Brain microvascular endothelial cell (primary cell): Measurements from ENCODE around the gene MROH7.
"Not testable (repeated sequence)": the region's sequence is repeated elsewhere in the genome, so short reads cannot be mapped to it uniquely, and the experiment has no call there.

ENCODE experiments used
- DNase-seq: peaks from one replicate; pipeline ENCODE4 v3.0.0-alpha.2; 2020
- H3K27ac ChIP-seq: fragments of 250-450 bp; sonication (Bioruptor Pico); 2 replicates; pipeline ENCODE4 v1.5.1; 2020; ENCODE audit warnings: mild to moderate bottlenecking, moderate library complexity
- H3K27me3 ChIP-seq: fragments of 250-450 bp; sonication (Bioruptor Pico); replicated peaks from 2 replicates; pipeline ENCODE4 v1.5.1; 2020; ENCODE audit warnings: mild to moderate bottlenecking
- H3K36me3 ChIP-seq: fragments of 250-450 bp; sonication (Bioruptor Pico); replicated peaks from 2 replicates; pipeline ENCODE4 v1.5.1; 2020; ENCODE audit warnings: mild to moderate bottlenecking
- H3K4me3 ChIP-seq: 2 replicates; pipeline ENCODE4 v1.5.1; 2011; ENCODE audit warnings: low read depth, mild to moderate bottlenecking, control low read depth, low read length, moderate library complexity
- CTCF ChIP-seq: IDR thresholded peaks from 2 replicates; pipeline ENCODE4 v1.5.1; 2011; ENCODE audit warnings: low read depth, mild to moderate bottlenecking, moderate library complexity, low read length, control low read depth, inconsistent platforms; ENCODE audit errors: missing control alignments
- in situ Hi-C: cut with HindIII; loops from 2 replicates; pipeline ENCODE4 v1.10.0; 2017; ENCODE audit warnings: low sequenced_read_pairs, low pct_ligation_motif_present

Gene MROH7

GRCh38 chr1:54623216-54624007 is 18.2 kb upstream of the MROH7 start, which contains the start of gene FAM151A:
FAM151A (minus strand) TSS chr1:54623525; CDS start chr1:54623395, 130 bp downstream.
- no peak for TF ChIP-seq CTCF
- in situ Hi-C loops = no loop called here
- Histone ChIP-seq H3K27me3 (peaks cover 2% of the 10 kb centered on the region), H3K4me3 (no peak within 1 kb of the TSS), H3K27ac (no peak within 1 kb of the TSS), H3K36me3 (no peaks in the 10 kb centered on the region)
- no peak for DNase-seq

DNA sequence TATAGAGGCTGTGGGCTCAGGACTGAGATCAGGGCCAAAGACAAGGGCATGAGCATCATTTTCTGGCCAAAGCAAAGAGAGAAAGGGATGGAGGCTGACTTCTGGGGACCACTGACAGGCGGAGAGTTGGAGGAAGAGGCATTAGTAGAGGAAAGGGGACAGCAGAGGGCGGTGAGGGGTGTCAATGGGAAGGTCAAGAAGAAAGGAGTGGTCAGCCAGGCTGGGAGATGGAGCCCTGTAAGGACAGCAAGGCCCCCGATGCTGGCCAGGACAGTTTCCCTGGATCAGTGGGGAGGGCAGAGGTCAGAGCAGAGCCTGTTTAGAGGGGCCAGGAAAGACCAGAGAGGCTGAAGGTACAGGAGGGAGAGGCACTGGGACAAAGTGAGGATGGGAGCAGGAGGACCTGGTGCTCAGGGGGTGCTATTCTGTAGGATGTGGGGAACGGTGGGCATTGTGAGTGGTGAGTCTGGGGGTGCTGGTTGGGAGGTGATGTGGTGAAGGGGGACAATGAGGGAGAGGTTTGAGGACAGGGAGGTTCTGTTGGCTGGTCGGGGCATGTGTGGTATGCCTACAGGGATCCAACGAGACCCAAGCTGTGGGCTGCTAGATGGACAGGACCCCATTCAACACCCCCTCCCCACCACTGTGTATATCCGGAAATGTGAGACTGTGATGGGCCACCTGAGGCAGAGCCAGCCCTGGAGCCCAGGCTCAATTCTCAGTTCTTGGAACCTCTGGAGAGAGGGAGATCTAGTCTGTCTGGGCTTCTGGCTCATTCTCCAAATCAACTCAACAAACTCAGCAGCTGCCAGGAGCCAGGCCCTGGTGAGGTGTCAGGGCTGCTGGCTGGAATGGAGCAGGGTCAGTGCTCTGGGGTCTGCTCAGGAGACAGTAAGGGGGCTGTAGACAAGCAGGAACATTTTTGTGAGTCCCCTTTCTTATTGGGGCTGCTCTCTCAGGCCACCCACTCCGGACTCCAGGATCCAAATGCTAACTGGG is 16.8 kb upstream of the MROH7 start:
- in situ Hi-C loops = no loop called here

DNA sequence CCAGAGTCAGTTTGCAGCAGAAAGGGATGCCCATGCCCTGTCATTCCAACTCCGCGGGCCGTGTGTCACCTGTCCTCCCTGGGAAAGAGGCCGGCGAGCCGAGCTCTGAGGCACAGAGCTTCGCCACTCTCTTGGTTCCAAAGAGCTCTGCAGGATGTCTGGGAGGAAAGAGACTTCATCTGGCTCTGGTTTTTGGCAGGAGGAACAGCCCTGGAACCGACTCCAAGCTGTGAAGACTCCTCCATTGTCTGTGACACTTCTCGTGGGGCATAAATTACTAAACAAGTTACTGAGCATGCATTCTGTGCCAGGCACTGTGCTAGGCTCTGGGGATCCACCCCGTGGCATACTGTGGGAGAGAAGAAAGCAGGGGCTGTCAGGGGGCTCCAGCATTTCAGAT is 14.4 kb upstream of the MROH7 start:
- in situ Hi-C loops = no loop called here
- Histone ChIP-seq H3K27ac (no peak overlapping the region), H3K36me3 (no peaks in the 10 kb centered on the region), H3K4me3 (no peak overlapping the region), H3K27me3 (no peaks in the 10 kb centered on the region)
- TF ChIP-seq CTCF = no peak
- no peak for DNase-seq

More for the DNA sequence above, 16.8 kb upstream of the MROH7 start:
- no peak for TF ChIP-seq CTCF
- Histone ChIP-seq H3K4me3 (no peak overlapping the region), H3K27me3 (no peaks in the 10 kb centered on the region), H3K36me3 (no peaks in the 10 kb centered on the region), H3K27ac (no peak overlapping the region)
- DNase-seq = no peak

- H3K4me3 ChIP-seq, H3K27ac ChIP-seq, H3K27me3 ChIP-seq, H3K36me3 ChIP-seq, in situ Hi-C loops, DNase-seq: not testable (repeated sequence)
Observed at GRCh38 chr1:54635804-54636203, 5.8 kb upstream of the MROH7 start.

- H3K36me3 ChIP-seq, in situ Hi-C loops, H3K4me3 ChIP-seq, H3K27ac ChIP-seq, H3K27me3 ChIP-seq, DNase-seq: not testable (repeated sequence)
Observed at GRCh38 chr1:54636461-54637446, 4.8 kb upstream of the MROH7 start.

DNA sequence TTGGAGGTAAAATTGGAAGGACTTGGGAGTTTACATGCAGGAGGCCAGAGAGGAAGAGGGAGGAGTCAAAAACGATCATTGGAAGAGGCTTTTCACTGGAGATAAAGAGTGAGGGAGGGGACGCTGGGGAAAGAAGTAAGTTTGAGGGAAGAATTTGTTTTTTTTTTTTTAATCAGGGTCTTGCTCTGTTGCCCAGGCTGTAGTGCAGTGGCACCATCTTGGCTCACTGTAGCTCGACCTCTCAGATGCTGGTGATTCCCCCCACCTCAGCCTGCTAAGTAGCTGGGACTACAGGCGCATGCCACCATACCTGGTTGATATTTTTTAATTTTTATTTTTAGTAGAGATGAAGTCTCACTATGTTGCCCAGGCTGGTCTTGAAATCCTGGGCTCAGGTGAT is 1.2 kb upstream of the MROH7 start:
- Histone ChIP-seq H3K27me3 (no peaks in the 10 kb centered on the region), H3K4me3 (no peak overlapping the region), H3K27ac (no peak overlapping the region), H3K36me3 (no peaks in the 10 kb centered on the region)
- TF ChIP-seq CTCF = no peak
- no peak for DNase-seq
- in situ Hi-C loops = no loop called here
